A549 treated with AZD2906 at 1 μM for 4 hours (cell line): ENCODE measurements around the gene KCNG3. TPM values are rescaled to one million over a fixed set of nuclear protein-coding genes. Genes with fewer than 3 reads are reported as not detected.

Source experiments
- total RNA-seq: library from RNA; stranded (reverse); fragments of 200-300 nt; extraction: Qiagen RNA extraction; gene quantifications from 5 replicates; pipeline ENCODE4 v1.2.3, GENCODE V29; 2022

The KCNG3 gene, protein sequence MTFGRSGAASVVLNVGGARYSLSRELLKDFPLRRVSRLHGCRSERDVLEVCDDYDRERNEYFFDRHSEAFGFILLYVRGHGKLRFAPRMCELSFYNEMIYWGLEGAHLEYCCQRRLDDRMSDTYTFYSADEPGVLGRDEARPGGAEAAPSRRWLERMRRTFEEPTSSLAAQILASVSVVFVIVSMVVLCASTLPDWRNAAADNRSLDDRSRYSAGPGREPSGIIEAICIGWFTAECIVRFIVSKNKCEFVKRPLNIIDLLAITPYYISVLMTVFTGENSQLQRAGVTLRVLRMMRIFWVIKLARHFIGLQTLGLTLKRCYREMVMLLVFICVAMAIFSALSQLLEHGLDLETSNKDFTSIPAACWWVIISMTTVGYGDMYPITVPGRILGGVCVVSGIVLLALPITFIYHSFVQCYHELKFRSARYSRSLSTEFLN
- total RNA-seq: 0.53 to 0.67 TPM (median 0.61 TPM) in 5 replicates

DNA sequence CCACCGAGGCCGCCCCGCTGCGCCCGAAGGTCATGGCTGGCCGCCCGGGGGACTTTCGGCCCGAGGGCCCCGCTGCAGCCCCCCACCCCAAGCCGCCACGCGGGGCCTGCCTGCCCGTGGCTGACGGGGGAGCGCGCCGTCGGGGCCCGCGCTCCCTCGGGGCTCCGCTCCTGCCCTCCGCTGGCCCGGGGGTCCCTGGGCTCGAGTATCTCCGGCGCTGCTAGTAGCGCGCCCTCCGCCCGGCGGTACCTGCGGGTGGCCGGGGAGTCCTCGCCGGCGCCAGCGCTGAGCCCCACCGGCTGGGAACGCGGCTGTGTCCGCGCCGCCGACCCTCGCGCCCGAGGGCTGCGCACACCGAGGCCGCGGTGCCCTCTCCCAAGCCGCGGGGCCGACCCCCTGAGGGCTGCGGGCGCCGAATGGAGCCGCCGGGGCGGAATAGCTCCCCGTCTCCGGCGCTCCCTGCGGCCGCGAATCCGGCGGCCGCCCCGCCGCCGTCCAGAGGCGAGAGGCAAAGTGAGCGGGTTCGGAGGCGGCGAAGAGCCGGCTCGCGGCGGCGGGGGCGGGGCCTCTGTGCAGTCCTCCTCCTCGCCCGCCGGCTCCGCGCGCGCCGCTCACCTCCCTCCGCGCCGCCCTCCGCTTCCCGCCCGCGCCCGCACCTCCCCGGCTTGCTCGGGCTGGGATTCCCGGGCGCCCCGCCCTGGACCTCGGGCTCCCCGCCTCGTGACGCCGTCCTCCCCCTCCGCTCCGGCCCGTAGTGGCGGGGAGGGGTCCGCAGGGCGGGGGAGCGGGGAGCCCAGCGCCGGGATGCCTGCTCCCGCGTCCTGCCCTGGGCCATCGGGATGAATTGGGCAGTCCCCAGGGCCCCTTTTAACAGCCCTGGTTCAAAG, at the start of gene KCNG3:
Gene KCNG3, minus strand, starts transcription at position 515 of the 887 bp plus-strand sequence. Its CDS starts 481 bp downstream, at position 34.

Other genes starting within 250 kb of the KCNG3 start
- 147 to 183 TPM (median 154 TPM) in 5 replicates for gene COX7A2L, start 132.8 kb downstream of the KCNG3 start, total RNA-seq
- gene MTA3, start 74.7 kb upstream of the KCNG3 start, total RNA-seq: 25.1 to 35.3 TPM (median 29.2 TPM) in 5 replicates